Bronchus fibroblast of lung (primary cell): Measurements from ENCODE around the gene MTLN. TPM values are rescaled to one million over a fixed set of nuclear protein-coding genes. Genes with fewer than 3 reads are reported as not detected.

Experiments used
- total RNA-seq: library from RNA; depleted of rRNA; stranded (reverse); fragments of >200 nt; gene quantifications from 2 replicates; pipeline ENCODE4 v1.2.3, GENCODE V29; 2015

Gene MTLN
- 77.5 and 108 TPM in 2 replicates for total RNA-seq

GRCh38 chr2:110211938-110212858, at the start of gene MTLN:
TSS of gene MTLN (minus strand) at chr2:110212547. CDS start at chr2:110212525, 22 bp downstream.

GRCh38 chr2:110204408-110205385, 7.7 kb downstream of the MTLN start, which contains the start of gene NPHP1:
TSS of gene NPHP1 (minus strand) at chr2:110205013. CDS start at chr2:110204968, 45 bp downstream.

Other genes with a start within 250 kb of the MTLN start
- gene MALL, start 96.7 kb downstream of the MTLN start, total RNA-seq = 6.7 and 9.8 TPM in 2 replicates
- gene NPHP1, start 7.5 kb downstream of the MTLN start, total RNA-seq = 4.9 and 8.4 TPM in 2 replicates